NCI-H1105 (cell line): ENCODE measurements around the gene MMP24OS.
"Not testable (repeated sequence)": the region's sequence is repeated elsewhere in the genome, so short reads cannot be mapped to it uniquely, and the experiment has no call there.

Experiments used
- DNase-seq: peaks from one replicate; lab custom pipeline; 2025; lab: John Stamatoyannopoulos, UW

MMP24OS gene

DNA sequence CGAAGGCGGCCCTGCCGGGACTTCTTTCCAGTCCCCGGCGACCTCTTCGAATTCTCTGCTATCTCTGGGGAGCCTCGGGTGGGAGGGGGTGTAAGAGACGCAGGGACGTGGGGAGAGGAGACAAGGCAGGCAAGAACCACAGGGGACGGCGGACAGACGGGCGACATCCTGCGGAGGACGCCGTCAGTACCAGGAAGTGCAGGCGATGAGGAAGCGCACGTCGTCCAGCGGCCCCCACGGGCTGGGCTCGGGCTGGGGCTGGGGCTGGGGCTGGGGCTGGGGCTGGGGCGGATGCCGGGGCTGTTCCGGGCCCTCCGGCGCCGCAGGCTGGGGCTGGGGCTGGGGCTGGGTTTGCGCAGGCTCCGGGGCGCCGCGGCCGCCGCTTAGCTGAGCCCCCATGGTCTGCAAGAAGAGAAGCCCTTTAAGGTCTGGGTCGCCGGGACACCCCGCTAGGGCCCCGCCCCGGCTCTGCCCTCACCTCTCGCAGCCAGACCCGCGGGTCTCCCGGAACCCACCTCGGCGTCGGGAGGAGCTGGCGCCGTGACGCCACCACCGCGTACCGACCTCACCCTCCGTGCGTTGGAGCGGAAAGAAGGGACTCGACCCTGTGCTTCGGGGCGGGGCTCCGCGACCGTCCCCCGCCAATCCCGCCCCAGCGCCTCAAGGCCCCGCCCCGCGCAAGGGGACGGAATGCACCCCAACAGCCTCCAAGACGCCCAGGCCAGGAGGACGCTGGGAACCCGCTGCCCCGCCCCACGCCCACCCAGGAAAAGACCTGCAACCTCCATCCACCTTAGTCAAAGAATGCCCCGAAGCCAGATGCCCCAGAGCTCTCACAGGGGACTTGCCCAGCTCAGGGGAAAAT is at the start of gene MMP24OS:
TSS of gene MMP24OS (minus strand) at position 592 of the 865 bp plus-strand sequence. CDS start at position 399, 193 bp downstream.
- peak; percentile 96 for DNase-seq

DNA sequence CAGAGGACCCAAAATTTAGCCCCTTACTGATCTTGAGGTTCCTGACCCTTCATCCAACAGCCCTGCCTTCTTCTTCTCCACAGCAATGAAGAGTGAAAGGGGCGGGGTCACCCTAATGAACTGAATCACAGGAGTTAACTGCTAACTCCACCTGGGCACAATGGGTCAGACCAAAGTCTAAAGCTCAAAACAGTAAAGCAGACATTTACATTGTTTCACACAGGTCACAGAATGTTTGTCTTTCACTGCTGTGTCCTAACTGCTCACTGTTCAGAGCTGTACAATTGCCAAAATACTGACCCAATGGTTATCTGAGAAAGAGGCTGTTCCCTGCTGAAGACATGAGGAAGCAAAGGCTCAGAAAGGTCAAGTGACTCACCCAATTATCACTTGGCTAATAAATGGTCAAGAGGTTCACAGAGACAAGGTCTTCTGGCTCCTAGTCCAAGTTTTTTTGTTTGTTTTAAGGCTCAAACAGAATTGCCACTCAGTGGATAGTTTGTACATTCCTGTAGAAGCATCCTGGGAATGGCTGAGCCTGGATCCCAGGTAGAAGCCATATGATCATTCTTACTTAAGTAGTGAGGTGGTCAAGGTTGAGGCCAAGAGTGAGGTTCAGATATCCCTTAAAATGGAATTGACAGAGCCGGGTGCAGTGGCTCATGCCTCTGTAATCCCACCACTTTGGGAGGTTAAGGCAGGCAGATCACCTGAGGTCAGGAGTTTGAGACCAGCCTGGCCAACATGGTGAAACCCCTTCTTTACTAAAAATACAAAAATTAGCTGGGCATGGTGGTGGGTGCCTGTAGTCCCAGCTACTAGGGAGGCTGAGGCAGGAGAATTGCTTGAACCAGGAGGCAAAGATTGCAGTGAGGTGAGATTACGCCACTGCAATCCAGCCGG is 49.4 kb upstream of the MMP24OS start:
- no peak for DNase-seq

GRCh38 chr20:35326740-35327073 is 48.8 kb upstream of the MMP24OS start:
- no peak for DNase-seq

GRCh38 chr20:35326021-35326739 is 48.3 kb upstream of the MMP24OS start:
- DNase-seq: no peak

DNA sequence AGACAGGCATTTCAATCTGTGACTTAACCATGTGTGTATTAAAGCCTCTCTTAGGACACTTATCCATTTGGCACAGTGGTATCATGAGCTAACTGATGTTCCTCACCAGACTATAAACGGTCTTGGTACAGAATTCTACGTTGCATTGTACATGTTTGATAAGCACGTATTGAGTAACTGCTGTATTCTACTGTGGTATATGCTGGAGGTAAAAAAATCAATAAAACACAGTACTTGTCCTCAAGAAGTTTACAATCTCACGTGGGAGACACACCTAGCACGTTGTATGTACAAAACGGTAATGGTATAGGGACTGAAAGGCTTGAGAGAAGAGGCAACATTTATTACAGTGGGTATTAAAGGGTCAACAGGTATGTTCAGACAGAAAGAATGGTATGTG is 47.5 kb upstream of the MMP24OS start:
- DNase-seq: no peak

DNA sequence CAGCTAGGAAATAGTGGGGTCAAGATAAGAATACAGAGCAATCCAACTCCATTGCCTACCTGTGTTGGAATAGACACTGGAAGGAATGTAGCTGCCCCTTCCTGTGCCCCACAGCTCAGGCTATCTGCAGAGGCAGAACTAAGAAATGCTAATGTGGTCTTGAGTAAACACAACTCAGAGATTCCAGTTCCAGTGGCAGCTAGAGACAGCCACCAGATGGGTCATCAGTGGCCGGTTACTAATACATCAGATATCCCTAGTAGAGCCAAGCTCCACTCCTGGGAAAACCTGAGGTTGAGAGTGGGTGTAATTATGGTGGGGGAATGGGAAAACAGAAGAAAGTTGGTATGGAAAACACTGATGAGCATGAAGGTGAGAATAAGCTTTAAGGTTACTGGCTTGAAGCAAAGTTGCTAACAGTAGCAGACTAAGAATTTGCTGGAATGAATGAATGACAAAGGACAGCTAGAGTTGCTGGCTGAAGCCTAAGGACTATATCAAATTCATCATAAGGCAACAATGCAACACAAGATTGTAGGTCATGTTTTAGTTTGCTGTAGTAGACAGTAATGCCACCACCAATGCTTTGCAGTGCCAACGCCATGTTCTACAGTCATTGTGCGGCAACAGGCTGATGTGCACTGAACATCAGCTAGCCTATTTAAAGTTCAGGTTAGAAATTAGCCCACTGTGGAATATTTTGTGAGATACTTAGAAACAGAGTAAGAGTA is 42.6 kb upstream of the MMP24OS start:
- DNase-seq: no peak

- DNase-seq: no peak
Observed at GRCh38 chr20:35319871-35320197, 41.9 kb upstream of the MMP24OS start.

DNA sequence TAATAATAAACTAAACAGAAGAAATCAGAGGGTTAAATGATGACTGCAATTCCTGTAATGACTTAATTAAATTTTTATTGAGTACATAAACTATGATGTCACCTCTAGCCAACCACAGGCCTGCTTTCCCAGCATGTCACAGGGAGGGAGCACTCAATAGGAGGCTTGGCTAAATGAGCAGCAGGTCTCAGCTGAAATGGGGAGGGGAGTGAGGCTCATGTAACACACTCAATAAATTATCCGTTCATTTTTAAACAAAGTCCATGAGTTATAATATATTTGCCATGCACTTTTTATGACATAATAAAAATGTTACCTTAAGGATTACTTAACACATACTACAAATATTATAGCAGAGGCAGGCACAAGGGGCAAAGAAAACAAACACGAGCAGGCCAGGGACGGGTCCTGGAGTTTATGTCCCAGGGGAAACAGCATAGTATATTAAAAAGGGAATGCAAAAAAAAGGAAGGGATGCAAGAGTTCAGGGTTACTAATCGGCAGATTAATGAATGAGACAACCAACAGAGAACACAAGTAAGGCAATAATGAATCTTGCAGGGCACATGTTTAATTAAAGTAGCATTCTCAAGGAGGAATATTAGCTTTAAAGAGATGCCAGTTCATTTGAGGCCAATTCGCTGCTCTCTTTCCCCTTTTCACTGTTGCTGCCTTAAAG is 41.4 kb upstream of the MMP24OS start:
- no peak for DNase-seq

- DNase-seq: no peak
Observed at GRCh38 chr20:35318502-35319157, 40.7 kb upstream of the MMP24OS start.

DNA sequence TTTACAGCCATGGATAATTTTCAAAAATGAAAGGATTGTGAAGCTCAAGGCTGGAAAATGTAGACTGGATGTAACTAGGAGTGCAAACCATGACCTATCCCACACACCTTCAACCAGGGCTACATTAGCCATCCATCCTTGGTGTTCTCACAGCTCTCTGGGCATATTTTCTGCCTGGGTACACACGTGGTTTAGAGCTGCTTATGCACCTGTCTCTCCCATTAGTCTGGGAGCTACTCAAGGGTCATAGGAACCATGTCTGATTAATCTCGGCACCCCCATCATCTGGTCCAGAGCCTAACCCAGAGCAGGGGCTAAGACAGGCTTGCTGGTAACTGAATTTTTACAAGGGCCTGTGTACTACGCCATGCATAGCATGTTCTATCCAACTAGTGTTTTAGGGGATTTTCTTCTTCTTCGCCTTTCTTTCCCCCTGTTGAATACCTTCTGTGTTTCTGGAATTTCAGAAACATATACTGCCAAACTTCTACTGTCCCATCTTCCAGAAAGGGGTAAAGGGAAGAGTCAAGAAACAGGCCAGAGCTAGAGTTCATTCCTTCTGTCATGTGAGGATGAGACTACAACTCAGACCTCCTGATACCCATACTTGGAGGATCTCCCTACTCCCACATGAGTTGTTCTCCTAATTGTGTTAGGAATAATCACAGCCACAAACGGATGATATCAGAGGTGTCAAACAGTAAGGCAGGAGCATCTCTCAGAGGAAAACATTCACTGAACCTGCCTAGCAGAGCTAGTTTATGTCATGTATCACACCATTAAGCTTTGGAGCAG is 39.7 kb upstream of the MMP24OS start:
- no peak for DNase-seq

GRCh38 chr20:35316086-35316485 is 38.2 kb upstream of the MMP24OS start:
- DNase-seq: no peak

DNA sequence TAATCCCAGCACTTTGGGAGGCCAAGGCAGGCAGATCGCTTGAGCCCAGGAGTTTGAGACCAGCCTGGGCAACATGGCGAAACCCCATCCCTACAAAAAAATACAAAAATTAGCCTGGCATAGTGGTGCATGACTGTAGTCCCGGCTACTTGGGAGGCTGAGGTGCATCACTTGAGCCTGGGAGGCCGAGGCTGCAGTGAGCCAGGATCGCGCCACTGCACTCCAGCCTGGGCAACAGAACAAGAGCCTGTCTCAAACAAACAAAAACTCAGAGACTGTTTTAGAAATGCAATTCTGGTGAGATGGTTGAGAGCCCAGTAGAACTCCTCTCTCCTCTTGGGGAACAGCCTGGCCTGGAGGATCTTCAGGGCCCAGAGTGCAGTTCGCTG is 37.7 kb upstream of the MMP24OS start:
- not testable (repeated sequence) for DNase-seq

DNA sequence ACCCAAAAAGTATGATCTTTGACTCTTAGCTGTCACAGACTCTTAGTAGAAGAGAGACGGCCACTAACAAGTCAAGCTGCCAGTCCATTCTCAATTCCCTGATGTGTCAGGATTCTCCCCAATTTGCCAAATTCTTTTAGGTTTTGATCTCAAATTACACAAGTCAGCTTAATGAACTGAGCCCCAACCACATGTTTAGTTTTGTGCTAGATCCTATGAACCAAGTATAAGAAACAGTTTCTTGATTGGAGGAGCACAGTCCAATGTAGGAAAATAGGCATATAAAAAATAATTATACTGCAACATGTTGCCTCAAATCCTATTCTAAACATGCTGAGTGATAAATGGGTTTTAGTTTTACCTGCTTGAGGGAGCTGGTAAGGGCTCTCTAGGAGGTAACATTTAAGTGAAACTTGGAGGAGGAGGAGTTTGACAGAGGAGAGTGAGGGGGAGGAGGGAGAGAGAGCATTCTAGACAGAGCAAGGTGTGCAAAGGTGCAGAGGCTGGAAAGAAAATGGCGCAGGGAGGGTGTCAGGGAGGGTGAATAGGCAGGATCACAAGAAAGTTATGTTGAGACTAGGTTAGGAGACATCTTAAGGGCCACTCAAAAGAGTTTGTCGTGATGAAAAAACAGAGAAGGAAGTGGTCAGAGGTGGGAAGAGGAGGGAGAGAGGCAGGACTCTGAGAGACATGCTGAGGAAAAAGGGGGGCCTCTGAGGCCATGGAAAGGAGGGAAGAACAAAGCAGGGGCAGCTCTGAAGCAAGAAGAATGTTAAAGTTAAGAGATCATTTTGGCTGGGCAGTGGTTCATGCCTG is 37.1 kb upstream of the MMP24OS start:
- no peak for DNase-seq

DNA sequence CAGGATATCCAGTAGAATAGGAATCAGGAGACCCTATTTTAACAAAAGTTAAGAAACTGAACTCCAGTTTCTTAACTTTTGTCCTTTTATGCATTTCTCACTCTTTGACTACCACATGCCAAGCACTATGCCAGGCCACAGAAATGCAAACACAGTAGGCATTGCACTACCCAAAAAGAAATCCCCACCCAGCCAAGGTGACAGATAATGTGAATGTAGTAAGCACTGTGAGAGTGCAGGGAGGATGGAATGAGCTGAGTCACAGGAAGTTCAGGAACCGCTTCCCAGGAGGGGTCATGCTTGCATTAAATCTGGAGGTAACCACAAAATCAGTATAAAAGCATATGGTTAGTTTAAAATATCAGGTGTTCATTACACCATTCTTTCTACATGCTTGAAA is 34.4 kb upstream of the MMP24OS start:
- no peak for DNase-seq

GRCh38 chr20:35311822-35312221 is 33.9 kb upstream of the MMP24OS start:
- no peak for DNase-seq

- no peak for DNase-seq
Observed at GRCh38 chr20:35311409-35311808, 33.5 kb upstream of the MMP24OS start.

DNA sequence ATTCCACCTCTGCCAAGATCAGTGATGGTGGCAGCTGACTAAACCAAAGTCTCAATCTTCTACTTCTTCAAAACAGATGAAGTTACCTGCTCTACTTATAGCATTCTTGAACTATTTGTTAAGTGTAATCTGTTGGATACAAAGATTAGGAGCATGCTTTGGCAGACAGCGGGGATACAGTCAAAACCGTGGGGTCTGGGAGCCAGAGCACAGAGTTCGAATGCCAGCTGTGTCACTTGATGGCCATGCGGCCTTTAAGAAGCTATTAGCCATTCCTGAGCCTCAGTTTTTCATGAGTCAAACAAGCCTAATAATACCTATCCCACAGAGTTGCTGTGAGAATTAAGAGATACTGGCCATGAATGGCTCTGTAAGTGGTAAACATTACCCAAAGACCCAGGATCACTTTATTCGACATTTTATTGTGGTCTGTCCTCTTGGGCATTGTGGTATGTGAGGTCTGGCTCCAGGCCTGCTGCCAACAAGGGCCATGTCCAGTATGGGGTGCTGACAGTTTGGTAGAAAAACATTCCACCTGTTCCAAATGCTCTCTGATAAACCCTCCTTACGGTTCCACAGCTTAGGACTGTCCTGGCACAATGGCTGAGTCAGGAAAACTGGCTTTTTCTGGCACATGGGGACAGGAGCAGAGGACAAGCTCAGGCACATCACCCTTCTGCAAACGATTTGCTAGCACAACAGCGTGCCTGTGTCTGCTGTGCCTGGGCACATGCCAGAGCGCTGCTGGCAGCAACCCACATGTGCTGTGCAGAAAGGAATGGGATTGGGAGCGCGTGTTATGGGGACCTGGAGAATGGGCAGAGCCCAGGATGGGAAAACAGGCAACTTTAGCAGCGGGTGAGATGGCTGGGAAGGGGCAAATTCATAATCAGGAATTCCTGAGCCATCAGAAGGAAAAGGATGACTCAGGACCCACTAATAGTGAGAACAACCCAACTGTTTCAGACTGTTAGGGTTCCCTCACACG is 30.0 kb upstream of the MMP24OS start:
- peak; percentile 85 for DNase-seq
